Keratinocyte (primary cell): ENCODE measurements around the gene AARSD1.

Experiments used
- EZH2 ChIP-seq: IDR thresholded peaks from one replicate; pipeline ENCODE4 v1.6.1; 2012; ENCODE audit warnings: inconsistent platforms, mild to moderate bottlenecking, low read length, moderate library complexity
- TF ChIP-seq, protein P1 (sequence below), 3 experiments: IDR thresholded peaks in 1 of 3; conservative IDR thresholded peaks in 1 of 3; optimal IDR thresholded peaks in 1 of 3; 2 replicates in 2 of 3; 3 replicates in 1 of 3; pipeline versions ENCODE3 to v1.5.1; 2011; ENCODE audit warnings: low read length in 3 of 3, mild to moderate bottlenecking in 3 of 3, moderate library complexity in 2 of 3, control low read depth in 1 of 3, inconsistent platforms in 1 of 3; ENCODE audit not compliant: insufficient read depth in 2 of 3; ENCODE audit errors: extremely low read depth in 1 of 3

DNA sequence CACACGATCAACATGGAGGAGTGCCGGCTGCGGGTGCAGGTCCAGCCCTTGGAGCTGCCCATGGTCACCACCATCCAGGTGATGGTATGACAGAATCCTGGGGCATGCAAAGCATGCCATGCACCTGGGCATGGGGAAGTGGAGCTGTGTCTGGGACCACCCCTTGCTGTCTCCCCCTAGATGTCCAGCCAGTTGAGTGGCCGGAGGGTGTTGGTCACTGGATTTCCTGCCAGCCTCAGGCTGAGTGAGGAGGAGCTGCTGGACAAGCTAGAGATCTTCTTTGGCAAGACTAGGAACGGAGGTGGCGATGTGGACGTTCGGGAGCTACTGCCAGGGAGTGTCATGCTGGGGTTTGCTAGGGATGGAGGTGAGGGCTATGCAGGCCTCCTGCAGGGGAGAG, 49.0 kb upstream of the AARSD1 start:
- TF ChIP-seq, protein P1, sequence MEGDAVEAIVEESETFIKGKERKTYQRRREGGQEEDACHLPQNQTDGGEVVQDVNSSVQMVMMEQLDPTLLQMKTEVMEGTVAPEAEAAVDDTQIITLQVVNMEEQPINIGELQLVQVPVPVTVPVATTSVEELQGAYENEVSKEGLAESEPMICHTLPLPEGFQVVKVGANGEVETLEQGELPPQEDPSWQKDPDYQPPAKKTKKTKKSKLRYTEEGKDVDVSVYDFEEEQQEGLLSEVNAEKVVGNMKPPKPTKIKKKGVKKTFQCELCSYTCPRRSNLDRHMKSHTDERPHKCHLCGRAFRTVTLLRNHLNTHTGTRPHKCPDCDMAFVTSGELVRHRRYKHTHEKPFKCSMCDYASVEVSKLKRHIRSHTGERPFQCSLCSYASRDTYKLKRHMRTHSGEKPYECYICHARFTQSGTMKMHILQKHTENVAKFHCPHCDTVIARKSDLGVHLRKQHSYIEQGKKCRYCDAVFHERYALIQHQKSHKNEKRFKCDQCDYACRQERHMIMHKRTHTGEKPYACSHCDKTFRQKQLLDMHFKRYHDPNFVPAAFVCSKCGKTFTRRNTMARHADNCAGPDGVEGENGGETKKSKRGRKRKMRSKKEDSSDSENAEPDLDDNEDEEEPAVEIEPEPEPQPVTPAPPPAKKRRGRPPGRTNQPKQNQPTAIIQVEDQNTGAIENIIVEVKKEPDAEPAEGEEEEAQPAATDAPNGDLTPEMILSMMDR (optimal IDR thresholded peaks at IDR 0.05 in 1 of 3, IDR thresholded peaks at IDR 0.05 in 1 of 3, conservative IDR thresholded peaks at IDR 0.05 in 1 of 3; ENCODE audit: extremely low read depth in 1 of 3, insufficient read depth in 2 of 3, low read length in 3 of 3): no peak
- no peak for TF ChIP-seq EZH2
